AG04450 (cell line): ENCODE data around the gene MAML3. TPM values are rescaled to one million over a fixed set of nuclear protein-coding genes. Genes with fewer than 3 reads are reported as not detected.

Source experiments
- CTCF ChIA-PET: fragments of 300-600, 350-600 bp; formaldehyde crosslinking; extraction: SDS; loops from one replicate; lab custom pipeline; 2022; ENCODE audit warnings: antibody characterized with exemption, inconsistent platforms; lab: Charles Lee
- POLR2A ChIA-PET: fragments of 350-600 bp; formaldehyde crosslinking; extraction: SDS; loops from one replicate; lab custom pipeline; 2021; ENCODE audit warnings: antibody characterized with exemption, inconsistent platforms; lab: Yijun Ruan, JAX
- DNase-seq: peaks from one replicate; pipeline ENCODE4 v3.0.0-alpha.2; 2011; ENCODE audit warnings: low read depth, low spot score
- H3K27ac ChIP-seq: one replicate; pipeline ENCODE4 v1.5.1; 2012; ENCODE audit warnings: low read depth, low read length, control low read depth
- H3K27me3 ChIP-seq: one replicate; pipeline ENCODE4 v1.6.0; 2012; ENCODE audit warnings: low read length; ENCODE audit not compliant: control insufficient read depth, insufficient read depth
- H3K4me3 ChIP-seq: 2 replicates; pipeline ENCODE4 v1.5.1; 2011; ENCODE audit warnings: mild to moderate bottlenecking, low read depth, low read length, control low read depth
- H3K9me3 ChIP-seq: 2 replicates; pipeline ENCODE4 v1.5.1; 2012; ENCODE audit warnings: low read length; ENCODE audit not compliant: control insufficient read depth, insufficient read depth
- CTCF ChIP-seq: IDR thresholded peaks from 2 replicates; pipeline ENCODE4 v1.5.1; 2011; ENCODE audit warnings: low read depth, low read length, control low read depth, inconsistent platforms
- polyA plus RNA-seq: library from polyadenylated mRNA; depleted of rRNA; stranded (reverse); fragments of >200 nt; gene quantifications from 2 replicates; pipeline ENCODE4 v1.2.3, GENCODE V29; 2011

MAML3 gene
- polyA plus RNA-seq, 1 experiment = 4.1 TPM

GRCh38 chr4:139847602-139848001 is 306.4 kb downstream of the MAML3 start:
- no peak for TF ChIP-seq CTCF
- CTCF ChIA-PET = interaction anchor here (0.7 kb wide), 1 partner anchor 86 kb away, joined by 4 read pairs; no protein-coding TSS in a partner anchor
- no peak overlapping the region for H3K27ac ChIP-seq
- no peak for DNase-seq
- no peaks in the 10 kb centered on the region for H3K27me3 ChIP-seq
- H3K9me3 ChIP-seq = no peaks in the 10 kb centered on the region
- POLR2A ChIA-PET = no interaction called here
- no peak overlapping the region for H3K4me3 ChIP-seq

GRCh38 chr4:139846766-139847165 is 307.2 kb downstream of the MAML3 start:
- no peak for TF ChIP-seq CTCF
- ChIA-PET POLR2A (no interaction called here), CTCF (no interaction called here)
- Histone ChIP-seq H3K4me3 (no peak overlapping the region), H3K27ac (no peak overlapping the region), H3K9me3 (no peaks in the 10 kb centered on the region), H3K27me3 (no peaks in the 10 kb centered on the region)
- DNase-seq = no peak

GRCh38 chr4:139845453-139846093 is 308.4 kb downstream of the MAML3 start:
- POLR2A ChIA-PET = no interaction called here
- no peak for TF ChIP-seq CTCF
- H3K9me3 ChIP-seq = no peaks in the 10 kb centered on the region
- CTCF ChIA-PET = no interaction called here
- H3K27ac ChIP-seq = no peak overlapping the region
- no peaks in the 10 kb centered on the region for H3K27me3 ChIP-seq
- DNase-seq = no peak
- H3K4me3 ChIP-seq = no peak overlapping the region

GRCh38 chr4:139844459-139845036 is 309.4 kb downstream of the MAML3 start:
- no peak for DNase-seq
- no peak for TF ChIP-seq CTCF
- Histone ChIP-seq H3K27me3 (no peaks in the 10 kb centered on the region), H3K27ac (no peak overlapping the region), H3K4me3 (no peak overlapping the region), H3K9me3 (no peaks in the 10 kb centered on the region)
- ChIA-PET CTCF (no interaction called here), POLR2A (no interaction called here)

GRCh38 chr4:139844057-139844456 is 309.9 kb downstream of the MAML3 start:
- H3K27ac ChIP-seq = no peak overlapping the region
- TF ChIP-seq CTCF = no peak
- POLR2A ChIA-PET = no interaction called here
- CTCF ChIA-PET = no interaction called here
- DNase-seq = no peak
- no peaks in the 10 kb centered on the region for H3K27me3 ChIP-seq
- no peaks in the 10 kb centered on the region for H3K9me3 ChIP-seq
- H3K4me3 ChIP-seq = no peak overlapping the region
